Medulla oblongata (tissue), 1 donor: ENCODE data around the gene CD79B.
"Not testable (repeated sequence)": the region's sequence is repeated elsewhere in the genome, so short reads cannot be mapped to it uniquely, and the experiment has no call there.

ENCODE experiments used
- DNase-seq: peaks from one replicate; pipeline ENCODE4 v3.0.0-alpha.2; 2015; ENCODE audit errors: extremely low spot score

CD79B gene

GRCh38 chr17:63911041-63911635 is 21.0 kb downstream of the CD79B start, which contains the start of gene CSHL1:
Gene CSHL1, minus strand, starts transcription at chr17:63911258. Its CDS starts 62 bp downstream, at chr17:63911196.
- no peak for DNase-seq

GRCh38 chr17:63910096-63910495 is 22.0 kb downstream of the CD79B start:
- DNase-seq: no peak

- DNase-seq: not testable (repeated sequence)
Observed at GRCh38 chr17:63909586-63909985, 22.5 kb downstream of the CD79B start.

- not testable (repeated sequence) for DNase-seq
Observed at GRCh38 chr17:63907161-63907778, 24.9 kb downstream of the CD79B start.

- DNase-seq: not testable (repeated sequence)
Observed at GRCh38 chr17:63904796-63905195, 27.3 kb downstream of the CD79B start.

- not testable (repeated sequence) for DNase-seq
Observed at GRCh38 chr17:63903787-63904201, 28.3 kb downstream of the CD79B start.

GRCh38 chr17:63901971-63902370 is 30.2 kb downstream of the CD79B start:
- not testable (repeated sequence) for DNase-seq

- DNase-seq: not testable (repeated sequence)
Observed at GRCh38 chr17:63898899-63899798, 33.0 kb downstream of the CD79B start.

GRCh38 chr17:63896524-63897354 is 35.4 kb downstream of the CD79B start, which contains the start of gene CSH1:
Gene CSH1, minus strand, starts transcription at chr17:63896574. Its CDS starts 63 bp downstream, at chr17:63896511.
- DNase-seq: not testable (repeated sequence)

GRCh38 chr17:63894821-63895220 is 37.3 kb downstream of the CD79B start:
- not testable (repeated sequence) for DNase-seq

- not testable (repeated sequence) for DNase-seq
Observed at GRCh38 chr17:63894021-63894420, 38.1 kb downstream of the CD79B start.

GRCh38 chr17:63892316-63893037 is 39.7 kb downstream of the CD79B start:
- DNase-seq: not testable (repeated sequence)

- DNase-seq: peak; percentile 42
Observed at GRCh38 chr17:63889026-63889848, 42.9 kb downstream of the CD79B start.

- not testable (repeated sequence) for DNase-seq
Observed at GRCh38 chr17:63885119-63885518, 47.0 kb downstream of the CD79B start.

GRCh38 chr17:63882626-63883126 is 49.5 kb downstream of the CD79B start:
- not testable (repeated sequence) for DNase-seq

- no peak for DNase-seq
Observed at GRCh38 chr17:63881935-63882601, 50.1 kb downstream of the CD79B start, which contains the start of gene GH2. Gene GH2, minus strand, starts transcription at chr17:63881944. Its CDS starts 143 bp downstream, at chr17:63881801.

GRCh38 chr17:63881337-63881736 is 50.8 kb downstream of the CD79B start:
- not testable (repeated sequence) for DNase-seq

GRCh38 chr17:63880706-63881105 is 51.4 kb downstream of the CD79B start:
- DNase-seq: no peak
